ENCODE measurements around the gene WDR33. TPM values are rescaled to one million over a fixed set of nuclear protein-coding genes. Genes with fewer than 3 reads are reported as not detected.

Gene WDR33
- total RNA-seq, 1 donor from 2014 or later = 54.7 TPM

DNA sequence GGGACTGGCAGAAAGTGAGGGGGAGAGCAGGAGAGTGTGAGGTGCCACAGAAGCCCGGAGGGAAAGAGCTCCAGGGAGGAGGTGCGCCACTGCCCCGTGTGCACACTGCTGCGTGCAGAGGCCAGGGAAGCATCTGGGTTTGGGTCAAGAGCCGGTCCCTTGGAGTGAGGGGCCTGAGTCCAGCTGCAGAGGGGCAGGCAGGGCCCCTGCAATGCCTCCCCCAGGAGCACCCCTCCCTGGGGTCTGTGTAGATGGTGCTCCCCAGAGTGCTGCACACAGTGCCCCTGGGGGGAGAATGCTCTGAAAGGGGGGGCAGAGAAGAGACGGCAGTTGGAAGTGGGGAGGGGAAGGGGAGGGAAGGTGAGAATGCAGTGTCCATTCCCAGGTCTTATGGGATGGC is 132.0 kb downstream of the WDR33 start:
- no peak for DNase-seq (ENCODE audit: extremely low spot score, unreplicated experiment)
- Mint-ChIP-seq H3K4me1 (ENCODE audit: unreplicated experiment) (peaks cover 6% of the 10 kb centered on the region), H3K27ac (no peak overlapping the region), H3K27me3 (peaks cover 50% of the 10 kb centered on the region), H3K4me3 (no peak overlapping the region), H3K9me3 (no peaks in the 10 kb centered on the region), H3K36me3 (no peaks in the 10 kb centered on the region)
- TF ChIP-seq, protein P1, sequence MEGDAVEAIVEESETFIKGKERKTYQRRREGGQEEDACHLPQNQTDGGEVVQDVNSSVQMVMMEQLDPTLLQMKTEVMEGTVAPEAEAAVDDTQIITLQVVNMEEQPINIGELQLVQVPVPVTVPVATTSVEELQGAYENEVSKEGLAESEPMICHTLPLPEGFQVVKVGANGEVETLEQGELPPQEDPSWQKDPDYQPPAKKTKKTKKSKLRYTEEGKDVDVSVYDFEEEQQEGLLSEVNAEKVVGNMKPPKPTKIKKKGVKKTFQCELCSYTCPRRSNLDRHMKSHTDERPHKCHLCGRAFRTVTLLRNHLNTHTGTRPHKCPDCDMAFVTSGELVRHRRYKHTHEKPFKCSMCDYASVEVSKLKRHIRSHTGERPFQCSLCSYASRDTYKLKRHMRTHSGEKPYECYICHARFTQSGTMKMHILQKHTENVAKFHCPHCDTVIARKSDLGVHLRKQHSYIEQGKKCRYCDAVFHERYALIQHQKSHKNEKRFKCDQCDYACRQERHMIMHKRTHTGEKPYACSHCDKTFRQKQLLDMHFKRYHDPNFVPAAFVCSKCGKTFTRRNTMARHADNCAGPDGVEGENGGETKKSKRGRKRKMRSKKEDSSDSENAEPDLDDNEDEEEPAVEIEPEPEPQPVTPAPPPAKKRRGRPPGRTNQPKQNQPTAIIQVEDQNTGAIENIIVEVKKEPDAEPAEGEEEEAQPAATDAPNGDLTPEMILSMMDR (conservative IDR thresholded peaks at IDR 0.05) = no peak

DNA sequence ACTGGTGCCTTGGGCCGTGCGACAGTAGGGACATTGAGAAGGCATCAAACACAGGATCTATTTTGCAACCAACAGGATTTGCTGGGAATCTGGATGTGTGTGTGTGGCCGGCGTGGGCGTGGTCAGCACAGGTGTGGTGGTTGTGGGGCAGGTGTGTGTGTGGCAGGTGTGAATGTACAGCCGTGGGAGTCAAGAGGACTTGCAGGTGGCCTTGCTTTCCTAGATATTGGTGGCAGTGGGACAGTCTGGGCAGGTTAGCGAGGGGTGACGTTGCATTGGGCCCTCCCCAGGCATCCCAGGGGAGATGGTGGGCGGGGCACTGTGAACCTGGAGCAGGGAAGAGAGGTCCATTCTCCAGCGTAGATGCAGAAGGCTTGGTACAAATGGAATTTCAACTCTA is 132.4 kb downstream of the WDR33 start:
- no peak for DNase-seq (ENCODE audit: extremely low spot score, unreplicated experiment)
- Mint-ChIP-seq H3K36me3 (no peaks in the 10 kb centered on the region), H3K27me3 (peaks cover 54% of the 10 kb centered on the region)

DNA sequence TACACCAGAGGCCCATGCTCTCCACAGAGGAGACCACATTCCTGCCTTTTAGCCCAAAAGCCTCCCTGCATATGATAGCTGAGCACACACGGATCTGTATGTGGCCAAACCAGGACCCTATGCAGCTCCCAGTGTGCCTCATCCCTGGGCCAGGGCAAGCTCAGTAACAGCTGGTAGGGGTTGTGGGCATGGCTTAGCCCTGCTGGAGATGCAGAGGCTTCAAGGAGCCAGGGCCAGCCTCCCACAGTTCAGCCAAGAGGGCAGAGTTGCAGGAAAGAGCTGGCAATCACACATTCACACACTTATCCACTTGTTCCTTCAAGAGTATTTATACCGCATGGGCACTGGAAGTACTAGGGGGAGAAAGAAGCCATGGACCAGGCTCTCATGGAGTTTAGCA is 134.1 kb downstream of the WDR33 start:
- TF ChIP-seq, protein P1 (conservative IDR thresholded peaks at IDR 0.05) = no peak
- peaks cover 66% of the 10 kb centered on the region for H3K27me3 Mint-ChIP-seq
- H3K27ac Mint-ChIP-seq = no peak overlapping the region
- no peaks in the 10 kb centered on the region for H3K9me3 Mint-ChIP-seq
- no peak overlapping the region for H3K4me3 Mint-ChIP-seq
- no peaks in the 10 kb centered on the region for H3K36me3 Mint-ChIP-seq
- no peak for DNase-seq (ENCODE audit: extremely low spot score, unreplicated experiment)
- peaks cover 6% of the 10 kb centered on the region for H3K4me1 Mint-ChIP-seq (ENCODE audit: unreplicated experiment)

More for the DNA sequence above, 132.4 kb downstream of the WDR33 start:
- peaks cover 6% of the 10 kb centered on the region for H3K4me1 Mint-ChIP-seq (ENCODE audit: unreplicated experiment)
- no peaks in the 10 kb centered on the region for H3K9me3 Mint-ChIP-seq
- no peak overlapping the region for H3K4me3 Mint-ChIP-seq
- TF ChIP-seq, protein P1 (conservative IDR thresholded peaks at IDR 0.05) = no peak
- no peak overlapping the region for H3K27ac Mint-ChIP-seq

DNA sequence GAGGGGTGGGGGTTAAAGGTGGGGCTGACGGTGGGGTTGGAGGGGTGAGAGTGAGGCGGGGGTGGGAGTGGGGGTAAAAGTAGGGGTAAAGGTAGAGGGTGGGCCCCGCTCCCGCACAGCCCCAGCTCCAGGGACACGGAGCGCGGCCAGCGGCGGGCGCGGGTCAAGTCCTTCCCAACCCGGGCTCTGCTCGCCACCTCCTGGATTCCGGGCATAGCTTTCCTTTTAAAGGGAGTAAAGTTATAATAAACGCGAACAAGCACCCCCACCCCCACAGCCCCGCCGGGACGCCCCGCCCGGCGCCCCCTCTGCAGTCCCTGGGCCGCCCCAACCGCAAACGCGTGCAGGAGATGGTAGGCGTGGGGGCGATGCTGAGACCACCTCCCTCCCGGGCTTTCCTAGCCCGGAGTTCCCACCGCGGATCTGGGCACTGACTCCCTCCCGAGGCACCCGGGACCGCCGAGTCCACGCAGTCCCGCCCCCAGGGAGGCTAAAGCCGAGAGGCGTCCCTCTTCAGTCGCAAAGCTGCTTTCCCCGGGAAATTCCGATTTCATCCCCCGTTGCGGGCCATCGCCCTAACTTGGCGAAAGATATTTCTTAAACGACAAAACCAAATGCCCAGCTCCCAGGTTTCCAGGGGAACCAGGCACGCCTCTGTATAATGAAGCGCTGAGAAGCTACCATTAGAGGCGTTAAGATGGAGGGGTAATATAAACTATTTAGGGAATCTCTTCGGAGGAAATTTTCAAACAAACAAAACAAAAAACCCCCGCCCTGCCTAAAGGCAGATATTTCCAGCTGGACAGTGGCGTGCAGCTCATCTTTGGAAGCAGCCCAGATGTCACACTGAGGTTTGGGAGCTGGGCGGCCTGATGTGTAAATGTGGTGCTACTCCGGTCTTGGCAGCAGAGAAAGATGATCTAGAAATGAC is 135.4 kb downstream of the WDR33 start, which contains the start of gene LIMS2:
TSS of gene LIMS2 (minus strand) at position 200 of the 931 bp plus-strand sequence. CDS start 506 bp downstream, outside the sequence.
- Mint-ChIP-seq H3K36me3 (no peaks in the 10 kb centered on the region), H3K4me1 (ENCODE audit: unreplicated experiment) (peaks cover 6% of the 10 kb centered on the region), H3K27me3 (peaks cover 72% of the 10 kb centered on the region), H3K4me3 (peak within 1 kb of the TSS; percentile 91), H3K9me3 (no peaks in the 10 kb centered on the region), H3K27ac (peak within 1 kb of the TSS; percentile 93)
- TF ChIP-seq, protein P1 (conservative IDR thresholded peaks at IDR 0.05) = peak; percentile 24
- DNase-seq (ENCODE audit: extremely low spot score, unreplicated experiment) = no peak

DNA sequence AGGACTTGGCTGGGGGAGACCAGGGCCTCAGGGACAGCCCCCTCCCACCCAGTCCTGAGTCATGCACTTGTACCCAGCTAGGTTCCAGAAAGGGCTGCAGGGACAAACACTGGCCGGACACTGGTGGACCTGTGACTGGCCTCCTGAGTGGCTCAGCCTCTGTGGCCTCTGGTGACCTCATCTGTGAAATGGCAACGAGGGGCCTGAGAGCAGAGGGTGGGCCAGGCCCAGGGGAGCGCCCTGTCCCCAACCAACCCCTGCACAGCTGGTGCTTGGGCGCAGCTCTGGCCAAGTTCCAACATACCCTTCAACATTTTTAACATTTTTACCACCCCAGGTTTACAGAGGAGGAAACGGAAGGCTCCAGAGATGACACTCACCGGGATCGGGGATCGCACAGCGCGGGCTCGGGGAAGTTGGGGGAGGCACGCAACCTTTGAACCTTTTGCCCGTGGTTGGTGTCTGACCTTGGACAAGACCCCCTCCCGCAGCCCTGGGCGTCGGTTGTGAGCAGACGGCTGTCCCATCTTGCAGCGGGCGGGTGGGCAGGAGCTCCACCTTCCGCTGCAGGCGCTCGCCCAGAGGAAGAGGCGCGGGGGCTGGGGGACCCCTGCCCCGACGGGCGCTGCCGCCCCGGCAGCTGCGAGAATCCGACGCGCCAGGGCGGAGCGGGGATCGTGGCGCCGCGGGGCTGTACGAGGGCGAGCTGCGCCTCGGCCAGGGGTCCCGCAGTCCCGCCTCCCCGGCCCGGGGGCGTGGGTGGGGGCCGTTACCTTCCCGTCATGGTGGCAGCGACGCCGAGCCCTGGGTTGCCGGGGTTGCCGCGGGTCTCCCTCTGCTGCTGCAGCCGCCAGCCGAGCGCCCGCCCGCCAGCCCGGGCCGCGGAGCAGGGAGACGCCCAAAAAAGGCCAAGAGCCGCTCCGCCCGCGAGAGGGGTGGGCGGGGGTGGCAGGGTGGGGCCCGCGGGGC is 136.4 kb downstream of the WDR33 start:
- no peak for DNase-seq (ENCODE audit: extremely low spot score, unreplicated experiment)
- H3K27me3 Mint-ChIP-seq = peaks cover 79% of the 10 kb centered on the region
- no peaks in the 10 kb centered on the region for H3K9me3 Mint-ChIP-seq
- H3K36me3 Mint-ChIP-seq = no peaks in the 10 kb centered on the region
- TF ChIP-seq, protein P1 (conservative IDR thresholded peaks at IDR 0.05) = no peak
- peaks cover 6% of the 10 kb centered on the region for H3K4me1 Mint-ChIP-seq (ENCODE audit: unreplicated experiment)
- peak overlapping the region; percentile 90 for H3K4me3 Mint-ChIP-seq
- H3K27ac Mint-ChIP-seq = peak overlapping the region; percentile 93
